Measurements from ENCODE around the gene SERP2. TPM values are rescaled to one million over a fixed set of nuclear protein-coding genes. Genes with fewer than 3 reads are reported as not detected.

The SERP2 gene
- total RNA-seq, 4 donors from 2014 or later, result 3.2 to 12.4 (median 3.5) TPM

GRCh38 chr13:44383945-44384344, 10.3 kb downstream of the SERP2 start:
- no peak overlapping the region for H3K4me3 ChIP-seq
- H3K9me3 ChIP-seq, result no peaks in the 10 kb centered on the region
- no peak for TF ChIP-seq CTCF (IDR thresholded peaks at IDR 0.05)
- no peak for TF ChIP-seq POLR2A (IDR thresholded peaks at IDR 0.05)
- H3K27me3 ChIP-seq, result no peaks in the 10 kb centered on the region
- no peak for DNase-seq
- H3K4me1 ChIP-seq, result peaks cover 0 to 13% (median 0%) of the 10 kb centered on the region in 4 donors
- H3K36me3 ChIP-seq, result no peaks in the 10 kb centered on the region
- H3K27ac ChIP-seq, result no peak overlapping the region

GRCh38 chr13:44384778-44385177, 11.2 kb downstream of the SERP2 start:
- H3K4me1 ChIP-seq, result peaks cover 0 to 9% (median 0%) of the 10 kb centered on the region in 4 donors
- H3K9me3 ChIP-seq, result no peaks in the 10 kb centered on the region

GRCh38 chr13:44385401-44385800, 11.8 kb downstream of the SERP2 start:
- Histone ChIP-seq H3K9me3 (no peaks in the 10 kb centered on the region), H3K27me3 (no peaks in the 10 kb centered on the region), H3K4me3 (no peak overlapping the region), H3K36me3 (no peaks in the 10 kb centered on the region), H3K27ac (no peak overlapping the region), H3K4me1 (peaks cover 0 to 9% (median 0%) of the 10 kb centered on the region in 4 donors)
- no peak for DNase-seq
- TF ChIP-seq CTCF (IDR thresholded peaks at IDR 0.05) (no peak), POLR2A (IDR thresholded peaks at IDR 0.05) (no peak)

More at GRCh38 chr13:44384778-44385177, 11.2 kb downstream of the SERP2 start:
- no peak for TF ChIP-seq CTCF (IDR thresholded peaks at IDR 0.05)
- no peak for TF ChIP-seq POLR2A (IDR thresholded peaks at IDR 0.05)
- Histone ChIP-seq H3K36me3 (no peaks in the 10 kb centered on the region), H3K27me3 (no peaks in the 10 kb centered on the region), H3K27ac (no peak overlapping the region), H3K4me3 (no peak overlapping the region)
- no peak for DNase-seq

- Histone ChIP-seq H3K4me1 (peaks cover 0 to 9% (median 0%) of the 10 kb centered on the region in 4 donors), H3K4me3 (no peak overlapping the region), H3K36me3 (no peaks in the 10 kb centered on the region), H3K9me3 (no peaks in the 10 kb centered on the region), H3K27me3 (no peaks in the 10 kb centered on the region), H3K27ac (no peak overlapping the region)
- no peak for DNase-seq
- TF ChIP-seq POLR2A (IDR thresholded peaks at IDR 0.05) (no peak), CTCF (IDR thresholded peaks at IDR 0.05) (no peak)
Observed at GRCh38 chr13:44385847-44386246, 12.2 kb downstream of the SERP2 start.

- TF ChIP-seq POLR2A (IDR thresholded peaks at IDR 0.05), result no peak
- no peaks in the 10 kb centered on the region for H3K9me3 ChIP-seq
- no peaks in the 10 kb centered on the region for H3K36me3 ChIP-seq
- no peak for DNase-seq
- H3K27ac ChIP-seq, result no peak overlapping the region
- peaks cover 0 to 9% (median 0%) of the 10 kb centered on the region in 4 donors for H3K4me1 ChIP-seq
- H3K27me3 ChIP-seq, result no peaks in the 10 kb centered on the region
- no peak overlapping the region for H3K4me3 ChIP-seq
Observed at GRCh38 chr13:44386913-44387556, 13.4 kb downstream of the SERP2 start.

GRCh38 chr13:44388427-44389059, 14.9 kb downstream of the SERP2 start:
- H3K27ac ChIP-seq, result no peak overlapping the region
- no peak for TF ChIP-seq CTCF (IDR thresholded peaks at IDR 0.05)
- no peak for TF ChIP-seq POLR2A (IDR thresholded peaks at IDR 0.05)
- H3K4me1 ChIP-seq, result no peaks in the 10 kb centered on the region
- no peaks in the 10 kb centered on the region for H3K9me3 ChIP-seq
- no peak overlapping the region for H3K4me3 ChIP-seq
- DNase-seq, result no peak
- no peaks in the 10 kb centered on the region for H3K36me3 ChIP-seq
- no peaks in the 10 kb centered on the region for H3K27me3 ChIP-seq
